DOHH2 (cell line): ENCODE measurements around the gene MYADML2.
A peak's percentile ranks its signal among the peaks of the same experiment; 100 is the strongest.

ENCODE experiments used
- H3F3A ChIP-seq: fragments of 200-600 bp; sonication (generic), shearing (Covaris generic); 2 replicates; pipeline ENCODE4 v1.6.0; 2016; ENCODE audit warnings: antibody characterized with exemption, mild to moderate bottlenecking; ENCODE audit not compliant: control insufficient read depth, insufficient read depth
- H3K27ac ChIP-seq: fragments of 200-600 bp; sonication (generic); 2 replicates; pipeline ENCODE4 v1.5.1; 2014; ENCODE audit warnings: low read depth, mild to moderate bottlenecking, low read length, moderate library complexity
- H3K27me3 ChIP-seq: fragments of 200-600 bp; sonication (generic); 2 replicates; pipeline ENCODE4 v1.6.1; 2014; ENCODE audit warnings: mild to moderate bottlenecking, low read length, mixed read lengths; ENCODE audit not compliant: control insufficient read depth
- H3K36me3 ChIP-seq: fragments of 200-600 bp; sonication (generic); 2 replicates; pipeline ENCODE4 v1.6.1; 2014; ENCODE audit warnings: mild to moderate bottlenecking, low read length, moderate library complexity, mixed read lengths; ENCODE audit not compliant: control insufficient read depth
- H3K4me1 ChIP-seq: fragments of 200-600 bp; sonication (generic); 2 replicates; pipeline ENCODE4 v1.6.1; 2014; ENCODE audit warnings: mild to moderate bottlenecking, low read length, mixed read lengths; ENCODE audit not compliant: control insufficient read depth
- H3K4me2 ChIP-seq: fragments of 200-600 bp; sonication (generic); 2 replicates; pipeline ENCODE4 v1.6.0; 2014; ENCODE audit warnings: mild to moderate bottlenecking, low read length, moderate library complexity
- H3K4me3 ChIP-seq: fragments of 200-600 bp; sonication (generic); 2 replicates; pipeline ENCODE4 v1.5.1; 2014; ENCODE audit warnings: mild to moderate bottlenecking, low read length, mixed read lengths
- H3K79me2 ChIP-seq: fragments of 200-600 bp; sonication (generic); 2 replicates; pipeline ENCODE4 v1.6.1; 2014; ENCODE audit warnings: mild to moderate bottlenecking, low read length, mixed read lengths; ENCODE audit not compliant: control insufficient read depth
- H3K9me2 ChIP-seq: fragments of 200-600 bp; sonication (generic); replicated peaks from 2 replicates; pipeline ENCODE4 v1.6.1; 2014; ENCODE audit warnings: mild to moderate bottlenecking, low read length, mixed read lengths; ENCODE audit not compliant: control insufficient read depth
- H3K9me3 ChIP-seq: fragments of 200-600 bp; sonication (generic); 2 replicates; pipeline ENCODE4 v1.6.1; 2014; ENCODE audit warnings: antibody characterized with exemption, low read length, mixed read lengths; ENCODE audit not compliant: control insufficient read depth, insufficient read depth
- H4K20me1 ChIP-seq: fragments of 200-600 bp; sonication (generic); 2 replicates; pipeline ENCODE4 v1.6.0; 2014; ENCODE audit warnings: low read depth, mild to moderate bottlenecking, antibody characterized with exemption, low read length, moderate library complexity; ENCODE audit not compliant: control insufficient read depth, insufficient read depth
- CTCF ChIP-seq: fragments of 200-600 bp; sonication (generic); IDR thresholded peaks from one replicate; pipeline ENCODE4 v1.5.1; 2014; ENCODE audit warnings: antibody characterized with exemption, mild to moderate bottlenecking, low read depth, low read length; ENCODE audit not compliant: poor library complexity, severe bottlenecking
- EZH2phosphoT487 ChIP-seq: fragments of 200-600 bp; sonication (generic); IDR thresholded peaks from 2 replicates; pipeline ENCODE4 v1.6.1; 2017; ENCODE audit warnings: borderline replicate concordance, mild to moderate bottlenecking, antibody characterized with exemption, low read length, moderate library complexity, mixed read lengths

MYADML2 gene

GRCh38 chr17:81909966-81910839 is 36.8 kb downstream of the MYADML2 start:
- H4K20me1 ChIP-seq: peaks cover 9% of the 10 kb centered on the region; the same call in 1 of the 2 replicates
- TF ChIP-seq EZH2phosphoT487: no peak
- TF ChIP-seq CTCF: no peak
- no peaks in the 10 kb centered on the region for H3K9me2 ChIP-seq
- H3K27ac ChIP-seq: peak overlapping the region; percentile 52
- peaks cover 17% of the 10 kb centered on the region for H3K4me1 ChIP-seq
- H3K79me2 ChIP-seq: peaks cover 20% of the 10 kb centered on the region
- peaks cover 75% of the 10 kb centered on the region for H3K36me3 ChIP-seq
- peak overlapping the region; percentile 93 for H3K4me2 ChIP-seq
- no peaks in the 10 kb centered on the region for H3K9me3 ChIP-seq
- H3K4me3 ChIP-seq: peak overlapping the region; percentile 98
- peaks cover 10% of the 10 kb centered on the region for H3F3A ChIP-seq
- H3K27me3 ChIP-seq: no peaks in the 10 kb centered on the region

DNA sequence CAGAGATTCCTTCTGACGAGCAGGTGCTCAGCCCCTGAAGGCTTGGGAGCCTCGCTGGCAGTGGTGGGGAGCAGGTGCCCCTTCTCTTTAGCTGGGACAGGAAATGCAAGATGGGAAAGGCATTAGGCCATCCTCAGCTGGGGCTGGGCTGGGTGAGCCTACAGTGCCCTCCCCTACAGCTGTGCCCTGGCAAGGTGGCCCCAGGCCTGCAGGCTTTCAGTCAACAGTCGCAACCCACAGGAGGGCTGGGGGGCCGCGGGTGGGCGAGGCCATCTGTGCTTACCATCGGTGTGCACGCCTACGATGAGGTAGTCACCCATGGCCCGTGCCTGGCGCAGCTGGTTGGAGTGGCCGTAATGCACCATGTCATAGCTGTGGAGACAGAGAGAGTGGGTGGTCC is 37.8 kb downstream of the MYADML2 start:
- peaks cover 10% of the 10 kb centered on the region for H3F3A ChIP-seq
- H3K9me2 ChIP-seq: no peaks in the 10 kb centered on the region
- no peak overlapping the region for H3K27ac ChIP-seq
- no peaks in the 10 kb centered on the region for H3K27me3 ChIP-seq
- H3K79me2 ChIP-seq: peaks cover 17% of the 10 kb centered on the region
- H3K4me2 ChIP-seq: peak overlapping the region; percentile 93; the same call in 1 of the 2 replicates
- H3K4me3 ChIP-seq: no peak overlapping the region
- peaks cover 2% of the 10 kb centered on the region; the same call in 1 of the 2 replicates for H4K20me1 ChIP-seq
- peaks cover 17% of the 10 kb centered on the region for H3K4me1 ChIP-seq
- TF ChIP-seq EZH2phosphoT487 (no peak), CTCF (no peak)
- no peaks in the 10 kb centered on the region for H3K9me3 ChIP-seq
- peaks cover 71% of the 10 kb centered on the region for H3K36me3 ChIP-seq

GRCh38 chr17:81908793-81909192 is 38.2 kb downstream of the MYADML2 start:
- peaks cover 10% of the 10 kb centered on the region for H3F3A ChIP-seq
- no peaks in the 10 kb centered on the region for H3K9me2 ChIP-seq
- H3K79me2 ChIP-seq: peaks cover 17% of the 10 kb centered on the region
- H3K27ac ChIP-seq: no peak overlapping the region
- no peak overlapping the region for H3K4me2 ChIP-seq
- H3K4me3 ChIP-seq: no peak overlapping the region
- H3K4me1 ChIP-seq: peaks cover 17% of the 10 kb centered on the region
- TF ChIP-seq EZH2phosphoT487 (no peak), CTCF (no peak)
- H3K9me3 ChIP-seq: no peaks in the 10 kb centered on the region
- H3K36me3 ChIP-seq: peaks cover 71% of the 10 kb centered on the region
- no peaks in the 10 kb centered on the region for H3K27me3 ChIP-seq
- no peaks in the 10 kb centered on the region; the same call in 1 of the 2 replicates for H4K20me1 ChIP-seq
